NT2/D1 (cell line): ENCODE results near the gene GRM6.

ENCODE experiments used
- DNase-seq: peaks from one replicate; pipeline ENCODE4 v3.0.0-alpha.2; 2011; ENCODE audit warnings: low read depth, low spot score
- H3K27me3 ChIP-seq: 2 replicates; pipeline ENCODE4 v1.6.0; 2011; ENCODE audit warnings: mild to moderate bottlenecking; ENCODE audit not compliant: insufficient read length, insufficient read depth
- H3K36me3 ChIP-seq: 2 replicates; pipeline ENCODE4 v1.6.1; 2011; ENCODE audit warnings: mild to moderate bottlenecking, low read length, mixed read lengths; ENCODE audit not compliant: insufficient read depth, insufficient read length
- H3K4me1 ChIP-seq: 2 replicates; pipeline ENCODE4 v1.5.1; 2011; ENCODE audit not compliant: insufficient read depth, insufficient read length
- H3K4me3 ChIP-seq: 2 replicates; pipeline ENCODE4 v1.5.1; 2011; ENCODE audit warnings: low read depth; ENCODE audit not compliant: insufficient read length
- H3K9ac ChIP-seq: 2 replicates; pipeline ENCODE4 v1.6.0; 2011; ENCODE audit warnings: low read depth; ENCODE audit not compliant: insufficient read length
- H3K9me3 ChIP-seq: 2 replicates; pipeline ENCODE4 v1.5.1; 2011; ENCODE audit warnings: mild to moderate bottlenecking, low read length; ENCODE audit not compliant: insufficient read depth
- SUZ12 ChIP-seq: IDR thresholded peaks from 2 replicates; pipeline ENCODE4 v1.6.1; 2011; ENCODE audit not compliant: insufficient read length, insufficient read depth; ENCODE audit errors: extremely low read depth
- YY1 ChIP-seq: IDR thresholded peaks from 2 replicates; pipeline ENCODE4 v1.6.1; 2011; ENCODE audit not compliant: insufficient read length, insufficient read depth
- ZNF274 ChIP-seq: IDR thresholded peaks from 2 replicates; pipeline ENCODE4 v1.6.1; 2011; ENCODE audit warnings: mild to moderate bottlenecking, low read depth, low read length

The GRM6 gene

DNA sequence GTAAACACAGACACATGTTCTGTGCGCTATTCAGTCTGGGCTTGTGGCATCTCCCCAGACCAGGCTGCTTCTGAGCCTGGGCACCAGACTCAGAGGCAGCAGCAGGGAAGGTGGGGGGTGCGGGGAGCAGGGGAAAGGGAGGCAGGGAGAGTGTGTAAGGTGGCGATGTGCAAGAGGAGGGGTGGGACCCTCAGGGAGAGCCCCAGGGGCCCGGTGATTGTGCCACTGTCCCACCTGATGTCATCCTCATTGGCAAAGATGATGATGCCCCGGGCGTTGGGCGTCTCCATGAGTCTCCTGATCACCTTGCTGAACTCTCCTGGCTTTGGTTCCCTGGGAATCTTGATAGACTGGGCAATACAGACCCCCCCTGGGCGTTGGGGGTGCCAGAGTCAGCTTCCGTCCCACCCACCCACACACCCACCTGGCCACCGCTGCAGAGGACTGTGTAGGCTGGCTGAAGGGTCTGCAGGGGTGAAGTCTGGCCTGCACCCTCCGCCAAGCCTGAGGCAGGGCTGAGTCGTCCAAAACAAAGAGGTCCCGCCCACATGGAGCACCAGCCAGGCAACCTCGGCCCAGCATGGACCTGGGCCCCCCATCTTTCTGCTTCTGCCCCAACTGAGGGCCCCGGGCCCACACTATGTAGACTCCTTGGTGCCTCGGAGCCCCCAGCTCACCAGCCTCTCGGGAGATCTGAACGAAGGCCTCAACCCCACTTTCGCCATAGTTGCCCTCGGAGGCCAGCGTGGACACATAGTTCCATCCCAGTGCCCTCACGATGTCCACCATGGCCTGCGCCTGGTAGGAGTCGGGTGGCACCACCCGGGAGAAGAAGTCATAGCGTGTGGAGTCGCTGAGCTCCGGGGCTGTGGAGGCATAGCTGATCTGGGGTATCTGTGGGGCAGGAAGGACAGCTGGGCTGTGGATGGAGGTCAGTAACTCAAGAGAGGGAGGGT is 3.7 kb downstream of the GRM6 start:
- TF ChIP-seq YY1 = no peak
- no peak for TF ChIP-seq ZNF274
- TF ChIP-seq SUZ12 = no peak
- peaks cover 38% of the 10 kb centered on the region for H3K27me3 ChIP-seq

DNA sequence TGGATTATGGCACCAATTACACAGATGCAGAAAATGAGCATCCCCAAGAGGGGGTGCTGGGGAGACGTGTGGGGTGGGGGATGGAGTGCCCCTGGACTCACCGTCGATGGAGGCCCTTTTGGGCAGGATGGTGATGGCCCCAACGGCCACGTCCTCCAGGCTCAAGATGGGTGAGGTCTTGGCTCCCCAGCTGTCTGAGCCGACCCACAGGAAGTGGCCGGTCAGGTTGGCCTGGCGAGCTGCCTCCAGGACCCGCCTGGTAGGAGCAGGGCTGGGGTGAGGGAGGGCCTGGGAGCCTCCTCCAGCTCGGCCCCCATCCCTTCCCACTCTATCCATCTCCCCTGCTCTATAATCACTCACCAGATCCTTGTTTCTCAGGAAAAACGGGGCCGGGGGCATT is 4.6 kb downstream of the GRM6 start:
- H3K9me3 ChIP-seq = no peaks in the 10 kb centered on the region
- no peak for DNase-seq
- H3K36me3 ChIP-seq = no peaks in the 10 kb centered on the region
- TF ChIP-seq YY1 = no peak
- TF ChIP-seq ZNF274 = no peak
- no peak for TF ChIP-seq SUZ12
- peaks cover 29% of the 10 kb centered on the region for H3K27me3 ChIP-seq
- no peaks in the 10 kb centered on the region for H3K4me1 ChIP-seq
- H3K9ac ChIP-seq = no peak overlapping the region
- H3K4me3 ChIP-seq = no peak overlapping the region

More for the DNA sequence above, 3.7 kb downstream of the GRM6 start:
- Histone ChIP-seq H3K4me1 (no peaks in the 10 kb centered on the region), H3K36me3 (no peaks in the 10 kb centered on the region), H3K9me3 (no peaks in the 10 kb centered on the region), H3K9ac (no peak overlapping the region), H3K4me3 (no peak overlapping the region)
- no peak for DNase-seq

DNA sequence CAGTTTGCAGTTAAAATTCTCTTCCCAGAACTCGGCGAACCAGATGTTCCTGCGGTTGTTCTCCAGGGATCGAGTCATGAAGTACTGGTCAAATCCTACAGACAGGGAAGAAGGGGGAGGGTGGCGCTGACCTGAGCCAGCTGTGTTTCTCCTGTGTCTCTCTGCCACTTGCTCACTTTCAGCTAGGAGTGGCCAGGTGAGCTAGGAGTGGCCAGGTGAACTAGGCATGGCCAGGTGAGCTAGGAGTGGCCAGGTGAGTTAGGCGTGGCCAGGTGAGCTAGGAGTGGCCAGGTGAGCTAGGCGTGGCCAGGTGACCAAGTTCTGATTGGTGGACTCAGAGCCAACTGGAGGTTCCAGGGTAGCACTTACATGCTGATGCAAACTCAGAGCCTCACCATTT is 5.8 kb downstream of the GRM6 start:
- Histone ChIP-seq H3K9me3 (no peaks in the 10 kb centered on the region; the same call in 1 of the 2 replicates), H3K36me3 (no peaks in the 10 kb centered on the region), H3K4me1 (no peaks in the 10 kb centered on the region), H3K27me3 (peaks cover 18% of the 10 kb centered on the region), H3K4me3 (no peak overlapping the region), H3K9ac (no peak overlapping the region)
- DNase-seq = no peak
- TF ChIP-seq ZNF274 (no peak), YY1 (no peak), SUZ12 (no peak)

DNA sequence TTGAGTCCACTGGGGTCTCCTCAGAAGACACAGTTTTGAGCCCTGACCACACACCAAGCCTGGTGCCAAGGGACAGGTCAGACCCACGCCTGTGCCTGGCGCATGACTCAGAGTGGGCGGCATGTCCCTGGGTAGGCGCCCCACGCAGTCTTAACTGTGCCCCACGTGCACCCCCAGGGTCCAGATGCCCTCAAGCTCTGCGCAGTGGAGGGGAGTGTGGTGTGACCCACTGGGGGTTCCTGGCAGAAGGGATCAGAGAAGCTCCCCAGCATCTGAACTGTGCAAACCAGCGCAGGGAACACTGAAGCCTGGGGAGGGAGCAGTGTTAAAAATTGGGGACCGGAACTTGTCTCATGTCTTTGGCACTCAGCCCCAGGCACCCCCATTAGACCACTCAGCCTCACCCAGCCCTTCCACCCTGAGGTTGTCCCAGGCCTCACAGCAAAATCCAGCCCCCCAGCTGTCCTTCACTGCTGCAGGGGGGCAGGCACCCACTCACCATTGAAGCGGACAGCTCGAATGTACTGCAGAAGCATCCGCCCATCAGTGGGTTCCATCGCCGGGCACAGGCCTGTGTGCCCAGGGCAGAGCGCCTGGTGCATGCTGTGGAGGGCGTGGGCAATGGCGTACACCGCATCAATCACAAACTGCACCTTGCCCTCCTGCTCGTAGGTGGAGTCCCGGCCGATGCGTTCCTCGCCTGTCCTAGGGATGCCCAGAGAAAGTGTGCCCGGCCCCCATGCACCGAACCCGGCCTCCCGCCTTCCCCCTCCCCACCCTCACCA is 6.5 kb downstream of the GRM6 start:
- H3K4me3 ChIP-seq = no peak overlapping the region
- TF ChIP-seq YY1 (no peak), ZNF274 (no peak), SUZ12 (no peak)
- DNase-seq = no peak
- no peaks in the 10 kb centered on the region; the same call in 1 of the 2 replicates for H3K9me3 ChIP-seq
- no peaks in the 10 kb centered on the region for H3K4me1 ChIP-seq
- H3K9ac ChIP-seq = no peak overlapping the region
- peaks cover 11% of the 10 kb centered on the region for H3K27me3 ChIP-seq
- no peaks in the 10 kb centered on the region for H3K36me3 ChIP-seq

DNA sequence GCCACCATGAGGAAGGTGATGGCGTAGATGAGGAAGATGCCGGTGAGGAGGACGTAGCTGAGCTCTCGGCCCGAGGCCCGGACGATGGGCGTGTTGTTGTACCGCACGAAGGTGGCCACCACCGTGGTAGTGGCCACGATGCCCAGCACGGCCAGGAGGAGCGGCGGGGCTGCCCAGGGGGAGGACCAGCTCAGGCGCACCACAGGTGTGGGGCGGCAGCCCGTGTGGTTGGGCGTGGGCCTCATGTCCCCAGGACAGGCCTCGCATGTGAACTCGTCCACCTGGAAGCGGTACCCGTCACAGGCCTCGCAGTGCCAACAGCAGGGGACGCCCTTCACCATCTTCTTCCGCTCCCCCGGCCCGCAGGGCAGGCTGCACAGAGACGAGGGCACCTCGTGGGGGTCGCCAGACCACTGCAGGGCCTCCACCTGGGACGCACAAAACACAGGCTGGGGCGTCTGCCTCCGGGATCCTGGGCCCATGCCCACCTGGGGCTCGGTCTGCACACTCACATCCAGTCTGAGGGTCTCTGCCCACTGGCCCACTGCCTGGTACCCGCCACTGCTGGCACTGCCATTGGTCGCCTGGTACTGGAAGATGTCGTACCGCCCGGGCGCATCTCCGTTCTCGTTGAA is 8.7 kb downstream of the GRM6 start:
- DNase-seq = no peak
- Histone ChIP-seq H3K27me3 (no peaks in the 10 kb centered on the region), H3K36me3 (peaks cover 3% of the 10 kb centered on the region), H3K4me1 (no peaks in the 10 kb centered on the region), H3K4me3 (no peak overlapping the region), H3K9me3 (peaks cover 18% of the 10 kb centered on the region; the same call in 1 of the 2 replicates), H3K9ac (no peak overlapping the region)
- TF ChIP-seq YY1 = no peak
- TF ChIP-seq ZNF274 = no peak
- no peak for TF ChIP-seq SUZ12

DNA sequence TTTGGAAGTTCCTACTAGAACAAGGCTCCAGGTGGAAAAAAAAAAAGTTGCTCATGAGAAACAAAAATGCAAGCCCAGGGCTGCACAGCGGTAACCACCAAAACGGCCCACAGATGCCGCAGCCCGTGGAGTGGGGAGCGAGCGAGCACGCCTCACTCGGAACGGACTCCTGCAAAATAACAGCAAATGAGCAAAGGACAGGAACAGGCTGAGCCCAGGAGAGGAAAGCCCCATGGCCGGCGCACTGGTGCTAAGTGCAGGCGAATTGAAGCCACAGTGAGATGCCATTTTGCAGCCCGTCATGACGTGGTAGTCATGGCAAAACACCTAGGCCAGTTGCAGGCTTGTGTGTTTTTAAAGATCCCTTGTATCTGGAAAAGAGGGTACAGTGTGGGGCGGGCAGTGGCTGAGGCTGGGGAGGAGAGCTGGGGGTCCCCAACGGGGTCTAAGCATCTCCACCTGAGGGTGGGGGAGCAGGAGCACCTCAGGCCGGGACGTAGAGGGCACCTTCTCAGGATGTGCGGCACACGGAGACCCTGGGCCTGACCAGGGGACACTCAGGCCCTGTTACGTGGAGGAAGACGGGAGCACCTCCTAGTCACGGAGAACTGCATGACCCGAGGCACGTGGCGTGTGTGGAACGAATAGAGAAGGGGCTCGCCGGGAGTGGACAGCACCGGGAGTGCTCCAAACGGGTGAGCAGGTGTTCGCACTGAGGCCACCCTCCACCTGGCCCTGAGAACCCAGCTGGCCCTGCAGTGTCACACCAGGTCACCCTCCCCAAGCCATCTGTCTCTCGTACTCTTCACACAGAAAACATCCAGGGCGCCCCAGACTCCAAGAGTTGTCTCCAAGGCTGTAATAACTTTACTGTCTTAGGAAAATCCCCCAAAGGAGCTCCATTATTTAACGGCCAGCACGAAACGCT is 10.7 kb downstream of the GRM6 start:
- H3K9ac ChIP-seq = no peak overlapping the region
- no peak for TF ChIP-seq YY1
- TF ChIP-seq ZNF274 = no peak
- TF ChIP-seq SUZ12 = no peak
- no peak for DNase-seq
- peaks cover 32% of the 10 kb centered on the region; the same call in 1 of the 2 replicates for H3K9me3 ChIP-seq
- H3K36me3 ChIP-seq = peaks cover 3% of the 10 kb centered on the region
- H3K4me1 ChIP-seq = no peaks in the 10 kb centered on the region
- H3K4me3 ChIP-seq = no peak overlapping the region
- no peaks in the 10 kb centered on the region for H3K27me3 ChIP-seq
